Sigmoid colon (tissue), 7 donors: ENCODE measurements around the gene PATL1. TPM values are rescaled to one million over a fixed set of nuclear protein-coding genes. Genes with fewer than 3 reads are reported as not detected.
A peak's percentile ranks its signal among the peaks of the same experiment; 100 is the strongest.

Source experiments
- DNase-seq: peaks from one replicate; pipeline ENCODE4 v3.0.0-alpha.2; 2019
- H3K27ac ChIP-seq, 4 donors: fragments of 200-600 bp; sonication (generic); one replicate each; pipeline ENCODE4 v1.5.1; 2016 to 2019; ENCODE audit warnings: mild to moderate bottlenecking in 1 of 4
- H3K27me3 ChIP-seq, 3 donors: fragments of 200-600 bp; sonication (generic); one replicate each; pipeline ENCODE4 v1.5.1; 2019; ENCODE audit warnings: mild to moderate bottlenecking in 1 of 3
- H3K36me3 ChIP-seq, 4 donors: fragments of 200-600 bp; sonication (generic); one replicate each; pipeline ENCODE4 v1.5.1; 2016 to 2019
- H3K4me1 ChIP-seq, 4 donors: fragments of 200-600 bp; sonication (generic); one replicate each; pipeline ENCODE4 v1.5.1; 2017 to 2019
- H3K4me3 ChIP-seq, 4 donors: fragments of 200-600 bp; sonication (generic); one replicate each; pipeline ENCODE4 v1.5.1; 2017 to 2019; ENCODE audit warnings: mild to moderate bottlenecking in 2 of 4, moderate library complexity in 1 of 4
- H3K9me3 ChIP-seq, 4 donors: fragments of 200-600 bp in 3 of 4; sonication (generic) in 3 of 4; one replicate each; pipeline versions ENCODE4 v1.5.1 to v1.6.1; 2013 to 2019
- CTCF ChIP-seq, 4 experiments: fragments of 450-650 bp in 3 of 4; fragments of 200-600 bp in 1 of 4; IDR thresholded peaks; one replicate each; pipeline ENCODE4 v1.5.1; 2016 to 2019; ENCODE audit warnings: antibody characterized with exemption in 4 of 4, mild to moderate bottlenecking in 3 of 4, moderate library complexity in 2 of 4
- EP300 ChIP-seq, 4 donors: sonication (generic); formaldehyde crosslinking; IDR thresholded peaks; one replicate each; pipeline ENCODE4 v1.6.1; 2017; ENCODE audit warnings: antibody characterized with exemption in 4 of 4
- POLR2A ChIP-seq, 2 donors: fragments of 450-650 bp; IDR thresholded peaks; one replicate each; pipeline ENCODE4 v1.6.1; 2016; ENCODE audit warnings: antibody characterized with exemption in 2 of 2, mild to moderate bottlenecking in 2 of 2, moderate library complexity in 2 of 2
- POLR2AphosphoS5 ChIP-seq, 4 donors: sonication (generic); formaldehyde crosslinking; IDR thresholded peaks; one replicate each; pipeline ENCODE4 v1.6.1; 2017; ENCODE audit warnings: antibody characterized with exemption in 4 of 4
- WGBS, 2 donors: extraction: QIAGEN DNeasy Blood & Tissue Kit; methylation state at CpG; one replicate each; pipeline ENCODE4 v1.1.7; 2013; 5-methylcytosine and 5-hydroxymethylcytosine counted together
- intact Hi-C: fragments of 100-400 bp; cut with DNase I; formaldehyde crosslinking; loops from one replicate; pipeline ENCODE4 v1.15.1; 2023
- polyA plus RNA-seq, 3 donors: library from polyadenylated mRNA; stranded (reverse); fragments of 200-250 nt; gene quantifications; one replicate each; pipeline ENCODE4 v1.2.3, GENCODE V29; 2013
- total RNA-seq, 4 donors: library from RNA; depleted of rRNA; stranded (reverse); fragments of >200 nt; gene quantifications; one replicate each; pipeline ENCODE4 v1.1.0, GENCODE V29; 2016
- donor health status: healthy with polysubstance abuse.
- donor health status: Bipolar disorder and iron deficiency.
- donor health status: healthy.

Gene PATL1
- total RNA-seq (10 to 100 TPM; 11.0 to 16.9 (median 12.3) TPM), polyA plus RNA-seq (10 to 100 TPM; 17.4 to 21.2 (median 17.8) TPM)

GRCh38 chr11:59668950-59669610 lies at the start of gene PATL1:
TSS of gene PATL1 (minus strand) at chr11:59669037. CDS start at chr11:59668895, 142 bp downstream.
- 0% methylated on average over 68 of the region's 68 CpGs for WGBS, 2 donors
- Histone ChIP-seq H3K27ac (peak within 1 kb of the TSS; percentile 91 to 95 (median 94)), H3K36me3 (peaks cover 0 to 27% (median 14%) of the 10 kb centered on the region in 4 donors), H3K4me1 (peaks cover 0 to 32% (median 26%) of the 10 kb centered on the region in 4 donors), H3K4me3 (peak within 1 kb of the TSS; percentile 81 to 96 (median 91)), H3K9me3 (no peaks in the 10 kb centered on the region), H3K27me3 (no peaks in the 10 kb centered on the region)
- DNase-seq: peak; percentile 100
- peak; percentile 83 to 88 for TF ChIP-seq POLR2A (IDR thresholded peaks at IDR 0.05)
- TF ChIP-seq EP300 (IDR thresholded peaks at IDR 0.05): peak in 3 of 4 donors; percentile 50 to 86 (median 61)
- TF ChIP-seq POLR2AphosphoS5 (IDR thresholded peaks at IDR 0.05): peak; percentile 91 to 97 (median 94)
- TF ChIP-seq CTCF (IDR thresholded peaks at IDR 0.05): no peak
- intact Hi-C loops: loop anchor here (1.0 to 10.0 kb wide), 5 partner anchors 53 to 524 kb away; partner anchors contain the start of genes FAM111A and STX3

GRCh38 chr11:59716051-59716450 lies 47.2 kb upstream of the PATL1 start:
- H3K27ac ChIP-seq: no peak overlapping the region
- H3K4me3 ChIP-seq: no peak overlapping the region
- intact Hi-C loops: no loop called here
- WGBS, 2 donors: 76 to 88% methylated on average over 3 of the region's 3 CpGs
- H3K4me1 ChIP-seq: no peaks in the 10 kb centered on the region
- DNase-seq: no peak
- H3K9me3 ChIP-seq: no peaks in the 10 kb centered on the region
- H3K27me3 ChIP-seq: no peaks in the 10 kb centered on the region
- TF ChIP-seq POLR2AphosphoS5 (IDR thresholded peaks at IDR 0.05): no peak
- TF ChIP-seq CTCF (IDR thresholded peaks at IDR 0.05): no peak
- no peaks in the 10 kb centered on the region for H3K36me3 ChIP-seq

GRCh38 chr11:59713745-59714144 lies 44.9 kb upstream of the PATL1 start, which contains the start of gene OR10V1:
TSS of gene OR10V1 (minus strand) at chr11:59713845. CDS start at chr11:59713845, 0 bp downstream.
- DNase-seq: no peak
- H3K4me3 ChIP-seq: no peak within 1 kb of the TSS
- 89 to 95% methylated on average over 2 of the region's 2 CpGs for WGBS, 2 donors
- H3K9me3 ChIP-seq: no peaks in the 10 kb centered on the region
- intact Hi-C loops: no loop called here
- H3K4me1 ChIP-seq: no peaks in the 10 kb centered on the region
- TF ChIP-seq POLR2AphosphoS5 (IDR thresholded peaks at IDR 0.05) (no peak), EP300 (IDR thresholded peaks at IDR 0.05) (no peak), CTCF (IDR thresholded peaks at IDR 0.05) (no peak), POLR2A (IDR thresholded peaks at IDR 0.05) (no peak)
- H3K27me3 ChIP-seq: no peaks in the 10 kb centered on the region
- no peak within 1 kb of the TSS for H3K27ac ChIP-seq
- no peaks in the 10 kb centered on the region for H3K36me3 ChIP-seq

GRCh38 chr11:59710136-59710847 lies 41.5 kb upstream of the PATL1 start:
- H3K27me3 ChIP-seq: peaks cover 0 to 3% (median 0%) of the 10 kb centered on the region in 3 donors

More at GRCh38 chr11:59710136-59710847, 41.5 kb upstream of the PATL1 start:
- no peaks in the 10 kb centered on the region for H3K9me3 ChIP-seq
- H3K27ac ChIP-seq: no peak overlapping the region
- WGBS, 2 donors: 78 to 88% methylated on average over 3 of the region's 3 CpGs
- no peak for DNase-seq
- intact Hi-C loops: no loop called here
- no peaks in the 10 kb centered on the region for H3K36me3 ChIP-seq
- no peak overlapping the region for H3K4me3 ChIP-seq
- TF ChIP-seq EP300 (IDR thresholded peaks at IDR 0.05) (no peak), POLR2A (IDR thresholded peaks at IDR 0.05) (no peak), CTCF (IDR thresholded peaks at IDR 0.05) (no peak), POLR2AphosphoS5 (IDR thresholded peaks at IDR 0.05) (no peak)
- no peaks in the 10 kb centered on the region for H3K4me1 ChIP-seq
